Measurements from ENCODE around the gene BAHCC1. TPM values are rescaled to one million over a fixed set of nuclear protein-coding genes. Genes with fewer than 3 reads are reported as not detected.

Gene BAHCC1
- total and polyA plus RNA-seq, 10 of the 15 experiments (the other 5 are each of a cell fraction or from before 2014, with no cell fraction given) = 0.03 to 0.14 (median 0.11) TPM; not detected in 6

DNA sequence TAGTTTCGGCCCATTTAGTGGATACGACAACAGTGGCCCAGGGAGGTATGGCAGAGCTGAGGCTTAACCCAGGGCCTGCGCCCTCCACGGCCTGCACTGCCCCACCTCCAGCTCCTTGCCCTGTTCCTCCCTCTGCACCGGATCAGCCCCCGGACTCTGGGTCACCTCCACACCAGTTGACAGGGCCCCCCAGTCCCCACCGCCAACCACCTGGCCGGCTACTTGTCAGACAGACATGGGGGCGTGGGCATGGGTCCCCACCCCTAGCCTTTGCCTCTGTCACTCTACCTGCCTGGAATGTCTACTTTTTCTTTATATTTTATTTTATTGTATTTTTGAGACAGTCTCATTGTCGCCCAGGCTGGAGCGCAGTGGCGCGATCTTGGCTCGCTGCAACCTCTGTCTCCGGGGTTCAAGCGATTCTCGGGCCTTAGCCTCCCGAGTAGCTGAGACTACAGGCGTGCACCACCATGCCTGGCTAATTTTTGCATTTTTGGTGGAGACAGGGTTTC lies 120.3 kb downstream of the BAHCC1 start:
- Histone ChIP-seq H3K9ac (ENCODE audit: control insufficient read depth, insufficient read depth, low read length) (peak overlapping the region; percentile 87), H4K20me1 (ENCODE audit: control insufficient read depth, insufficient read depth) (peaks cover 4% of the 10 kb centered on the region), H3K4me2 (ENCODE audit: control insufficient read depth, insufficient read depth) (peak overlapping the region; percentile 100), H2AFZ (ENCODE audit: control insufficient read depth, low read depth, low read length) (no peak overlapping the region), H3K79me2 (ENCODE audit: control insufficient read depth, insufficient read depth, low read length) (peaks cover 82% of the 10 kb centered on the region), H3K36me3 (ENCODE audit: control insufficient read depth in 2 of 2, insufficient read depth in 2 of 2, low read length in 1 of 2) (peaks cover 12 to 14% of the 10 kb centered on the region in 2 experiments), H3K4me1 (ENCODE audit: control insufficient read depth, insufficient read depth, low read length) (peaks cover 33% of the 10 kb centered on the region), H3K27me3 (replicated peaks in 1 of 2; ENCODE audit: control insufficient read depth in 2 of 2, insufficient read depth in 2 of 2, low read length in 1 of 2) (no peaks in the 10 kb centered on the region), H3K27ac (ENCODE audit: control insufficient read depth, insufficient read depth) (peak overlapping the region; percentile 100), H3K4me3 (peak overlapping the region; percentile 72), H3K9me3 (replicated peaks; ENCODE audit: control insufficient read depth, insufficient read depth, low read length) (no peaks in the 10 kb centered on the region; the same call in 2 of the 3 replicates)
- DNase-seq (ENCODE audit: low read depth, low spot score) (no peak), ATAC-seq (no peak), FAIRE-seq (no peak)
- intact Hi-C loops (cut with micrococcal nuclease; ENCODE audit: unreplicated experiment) (loop anchor here (2.0 to 10.0 kb wide), 3 partner anchors 37 to 261 kb away; partner anchors contain the start of gene FAAP100), in situ Hi-C loops (cut with MboI) (no loop called here)
- under 1% methylated on average over 19 of the region's 19 CpGs for WGBS (ENCODE audit: insufficient coverage, insufficient replicate concordance, low lambda C conversion rate, missing lambda C conversion rate)
- ChIA-PET RAD21 (ENCODE audit: unreplicated experiment) (interaction anchor here (0.8 to 7.6 kb wide), 4 partner anchors 22 to 293 kb away, joined by 3 to 44 read pairs (median 4); partner anchors contain the start of genes CEP131 and FAAP100), CTCF (interaction anchor here (0.7 to 5.5 kb wide), 2 partner anchors 85 to 196 kb away, joined by 3 to 47 read pairs; no protein-coding TSS in a partner anchor), SMC1A (ENCODE audit: uncharacterized antibody, unreplicated experiment) (no interaction called here), POLR2A (interaction anchor here (0.6 to 2.0 kb wide), 6 partner anchors 8 to 697 kb away, joined by 3 to 11 read pairs (median 4); partner anchors contain the start of gene FAAP100)
- BruUV-seq (replicated peaks) = no TSS peak
- no peak for TF ChIP-seq CBX5 (IDR thresholded peaks at IDR 0.05; ENCODE audit: low read depth)
- peak; percentile 74 for TF ChIP-seq POLR2AphosphoS5 (IDR thresholded peaks at IDR 0.05; ENCODE audit: low read length)
- TF ChIP-seq TCF7 (IDR thresholded peaks at IDR 0.05; ENCODE audit: borderline replicate concordance) = no peak
- TF ChIP-seq SUZ12 (IDR thresholded peaks at IDR 0.05; ENCODE audit: unreplicated experiment) = no peak
- no peak for TF ChIP-seq HCFC1 (IDR thresholded peaks at IDR 0.05; ENCODE audit: low read length)
- 0 out of 2 replicates have a peak, but pooled peaks have one; percentile 32 for TF ChIP-seq WRNIP1 (IDR thresholded peaks at IDR 0.05; ENCODE audit: borderline replicate concordance, low read depth, low read length)
- TF ChIP-seq HDGF (IDR thresholded peaks at IDR 0.05) = peak; percentile 26; the same call in 1 of the 2 replicates
- no peak for TF ChIP-seq SRF (IDR thresholded peaks at IDR 0.05; ENCODE audit: low read depth in 2 of 2, low read length in 2 of 2)
- no peak for TF ChIP-seq ZNF274 (IDR thresholded peaks at IDR 0.05; ENCODE audit: insufficient read depth, insufficient read length)
- 0 out of 2 replicates have a peak, but pooled peaks have one; percentile 46 for TF ChIP-seq NBN (IDR thresholded peaks at IDR 0.05)
- no peak for TF ChIP-seq MEF2A (IDR thresholded peaks at IDR 0.05; ENCODE audit: insufficient read depth, low read depth, low read length)
- no peak for TF ChIP-seq ZZZ3 (IDR thresholded peaks at IDR 0.05; ENCODE audit: control insufficient read depth, insufficient read length, low read depth)
- no peak for TF ChIP-seq E4F1 (IDR thresholded peaks at IDR 0.05; ENCODE audit: borderline replicate concordance, partially characterized antibody)
- no peak for TF ChIP-seq ZNF24 (IDR thresholded peaks at IDR 0.05)
- TF ChIP-seq ZNF384 (IDR thresholded peaks at IDR 0.05; ENCODE audit: borderline replicate concordance, low read depth, low read length) = no peak
- TF ChIP-seq TARDBP (IDR thresholded peaks at IDR 0.05; ENCODE audit: borderline replicate concordance) = no peak
- no peak for TF ChIP-seq ZNF217 (IDR thresholded peaks at IDR 0.05)
- TF ChIP-seq, protein P1, sequence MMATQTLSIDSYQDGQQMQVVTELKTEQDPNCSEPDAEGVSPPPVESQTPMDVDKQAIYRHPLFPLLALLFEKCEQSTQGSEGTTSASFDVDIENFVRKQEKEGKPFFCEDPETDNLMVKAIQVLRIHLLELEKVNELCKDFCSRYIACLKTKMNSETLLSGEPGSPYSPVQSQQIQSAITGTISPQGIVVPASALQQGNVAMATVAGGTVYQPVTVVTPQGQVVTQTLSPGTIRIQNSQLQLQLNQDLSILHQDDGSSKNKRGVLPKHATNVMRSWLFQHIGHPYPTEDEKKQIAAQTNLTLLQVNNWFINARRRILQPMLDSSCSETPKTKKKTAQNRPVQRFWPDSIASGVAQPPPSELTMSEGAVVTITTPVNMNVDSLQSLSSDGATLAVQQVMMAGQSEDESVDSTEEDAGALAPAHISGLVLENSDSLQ (IDR thresholded peaks at IDR 0.05) = 0 out of 2 replicates have a peak, but pooled peaks have one; percentile 17
- TF ChIP-seq SIN3A (IDR thresholded peaks at IDR 0.05; ENCODE audit: low read depth, low read length) = no peak; the same call in 1 of the 2 replicates
- TF ChIP-seq CHD4 (IDR thresholded peaks at IDR 0.05) = no peak
- TF ChIP-seq, protein P2, sequence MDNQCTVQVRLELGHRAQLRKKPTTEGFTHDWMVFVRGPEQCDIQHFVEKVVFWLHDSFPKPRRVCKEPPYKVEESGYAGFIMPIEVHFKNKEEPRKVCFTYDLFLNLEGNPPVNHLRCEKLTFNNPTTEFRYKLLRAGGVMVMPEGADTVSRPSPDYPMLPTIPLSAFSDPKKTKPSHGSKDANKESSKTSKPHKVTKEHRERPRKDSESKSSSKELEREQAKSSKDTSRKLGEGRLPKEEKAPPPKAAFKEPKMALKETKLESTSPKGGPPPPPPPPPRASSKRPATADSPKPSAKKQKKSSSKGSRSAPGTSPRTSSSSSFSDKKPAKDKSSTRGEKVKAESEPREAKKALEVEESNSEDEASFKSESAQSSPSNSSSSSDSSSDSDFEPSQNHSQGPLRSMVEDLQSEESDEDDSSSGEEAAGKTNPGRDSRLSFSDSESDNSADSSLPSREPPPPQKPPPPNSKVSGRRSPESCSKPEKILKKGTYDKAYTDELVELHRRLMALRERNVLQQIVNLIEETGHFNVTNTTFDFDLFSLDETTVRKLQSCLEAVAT (IDR thresholded peaks at IDR 0.05) = peak; percentile 86
- TF ChIP-seq SREBF1 (IDR thresholded peaks at IDR 0.05; ENCODE audit: low read length) = no peak
